IMR-90 (cell line): Measurements from ENCODE around the gene CEACAM1. TPM values are rescaled to one million over a fixed set of nuclear protein-coding genes. Genes with fewer than 3 reads are reported as not detected.

Source experiments
- ATAC-seq: fragments of 200-7000 bp; cut with Tn5 transposase; 2 replicates; pipeline ENCODE4 v1.9.1; 2020; ENCODE audit warnings: low read depth, mild to moderate bottlenecking, moderate library complexity
- BruUV-seq: library from RNA; stranded (reverse); fragments of 400-500 nt; replicated peaks from 2 replicates; lab custom pipeline; 2021; lab: Mats Ljungman, UMichigan
- CTCF ChIA-PET: fragments of 300-600 bp; formaldehyde crosslinking; extraction: SDS; loops from one replicate; lab custom pipeline; 2021; ENCODE audit warnings: antibody characterized with exemption; lab: Yijun Ruan, JAX
- POLR2A ChIA-PET: fragments of 300-600 bp; sonication (Branson Sonifier 250); formaldehyde crosslinking; loops from one replicate; lab custom pipeline; 2022; ENCODE audit warnings: antibody characterized with exemption; ENCODE audit not compliant: unreplicated experiment; lab: Charles Lee
- DNase-seq: peaks from one replicate; pipeline ENCODE4 v3.0.0; 2013
- H2AFZ ChIP-seq: replicated peaks from 2 replicates; pipeline ENCODE3; 2013; ENCODE audit warnings: low read length, mild to moderate bottlenecking; ENCODE audit not compliant: poor library complexity
- H2AK5ac ChIP-seq: 2 replicates; pipeline ENCODE4 v1.6.1; 2013; ENCODE audit warnings: low read depth, low read length, inconsistent platforms
- H2AK9ac ChIP-seq: replicated peaks from 2 replicates; pipeline ENCODE3; 2013; ENCODE audit warnings: mild to moderate bottlenecking, low read depth, low read length, moderate library complexity; ENCODE audit not compliant: poor library complexity
- H2BK120ac ChIP-seq: 2 replicates; pipeline ENCODE4 v1.6.1; 2013; ENCODE audit warnings: low read depth, low read length, inconsistent platforms
- H2BK15ac ChIP-seq: 3 replicates; pipeline ENCODE4 v1.6.1; 2013; ENCODE audit warnings: low read depth, low read length, inconsistent platforms
- H2BK20ac ChIP-seq: 2 replicates; pipeline ENCODE4 v1.6.1; 2013; ENCODE audit warnings: low read depth, mild to moderate bottlenecking, inconsistent platforms, low read length, moderate library complexity
- H2BK5ac ChIP-seq: 2 replicates; pipeline ENCODE4 v1.6.1; 2013; ENCODE audit warnings: mild to moderate bottlenecking, low read depth, low read length, inconsistent platforms; ENCODE audit not compliant: poor library complexity, severe bottlenecking
- H3K14ac ChIP-seq: replicated peaks from 2 replicates; pipeline ENCODE4 v1.6.1; 2013; ENCODE audit warnings: low read depth, low read length, inconsistent platforms
- H3K18ac ChIP-seq: 2 replicates; pipeline ENCODE4 v1.6.1; 2013; ENCODE audit warnings: low read depth, low read length, control low read depth
- H3K23ac ChIP-seq: 2 replicates; pipeline ENCODE4 v1.6.1; 2013; ENCODE audit warnings: low read depth, low read length, inconsistent platforms
- H3K27ac ChIP-seq: 2 replicates; pipeline ENCODE4 v1.5.1; 2013; ENCODE audit warnings: mild to moderate bottlenecking, control low read depth, low read length; ENCODE audit not compliant: insufficient read depth
- H3K27me3 ChIP-seq: 2 replicates; pipeline ENCODE4 v1.6.1; 2013; ENCODE audit warnings: low read length; ENCODE audit not compliant: control insufficient read depth, insufficient read depth
- H3K36me3 ChIP-seq: 2 replicates; pipeline ENCODE4 v1.6.1; 2013; ENCODE audit warnings: low read length, mixed read lengths; ENCODE audit not compliant: control insufficient read depth, insufficient read depth
- H3K4ac ChIP-seq: 2 replicates; pipeline ENCODE4 v1.6.1; 2013; ENCODE audit warnings: low read depth, low read length, inconsistent platforms
- H3K4me1 ChIP-seq: 2 replicates; pipeline ENCODE4 v1.6.1; 2013; ENCODE audit warnings: low read length, mixed read lengths; ENCODE audit not compliant: control insufficient read depth, insufficient read depth
- H3K4me2 ChIP-seq: 2 replicates; pipeline ENCODE4 v1.6.1; 2013; ENCODE audit warnings: low read depth, mild to moderate bottlenecking, control low read depth, low read length, moderate library complexity
- H3K4me3 ChIP-seq: 2 replicates; pipeline ENCODE4 v1.5.1; 2013; ENCODE audit warnings: low read depth, mild to moderate bottlenecking, control low read depth, low read length, moderate library complexity; ENCODE audit not compliant: insufficient read depth
- H3K56ac ChIP-seq: 2 replicates; pipeline ENCODE4 v1.6.1; 2013; ENCODE audit warnings: low read length, inconsistent platforms; ENCODE audit not compliant: insufficient read depth; ENCODE audit errors: extremely low read depth
- H3K79me1 ChIP-seq, 2 experiments: 2 replicates each; pipeline ENCODE4 v1.6.1; 2013; ENCODE audit warnings: low read length in 2 of 2, inconsistent platforms in 1 of 2, low read depth in 1 of 2
- H3K9ac ChIP-seq: 2 replicates; pipeline ENCODE4 v1.6.1; 2013; ENCODE audit warnings: low read depth, low read length, control low read depth
- H3K9me1 ChIP-seq: 2 replicates; pipeline ENCODE4 v1.6.1; 2013; ENCODE audit warnings: low read length, inconsistent platforms; ENCODE audit not compliant: insufficient read depth
- H3K9me3 ChIP-seq: 2 replicates; pipeline ENCODE4 v1.6.1; 2013; ENCODE audit warnings: low read length; ENCODE audit not compliant: control insufficient read depth, insufficient read depth
- H4K20me1 ChIP-seq: 2 replicates; pipeline ENCODE4 v1.6.1; 2013; ENCODE audit warnings: low read length, inconsistent platforms; ENCODE audit not compliant: insufficient read depth
- H4K5ac ChIP-seq: 2 replicates; pipeline ENCODE4 v1.6.1; 2013; ENCODE audit warnings: mild to moderate bottlenecking, low read depth, low read length, control low read depth
- H4K8ac ChIP-seq, 2 experiments: 2 replicates each; pipeline ENCODE4 v1.6.1; 2013; ENCODE audit warnings: low read depth in 2 of 2, low read length in 2 of 2, control low read depth in 1 of 2, inconsistent platforms in 1 of 2
- H4K91ac ChIP-seq: 2 replicates; pipeline ENCODE4 v1.6.1; 2013; ENCODE audit warnings: low read depth, low read length, inconsistent platforms; ENCODE audit not compliant: insufficient read depth
- BHLHE40 ChIP-seq: fragments of 150-350 bp; IDR thresholded peaks from 2 replicates; pipeline ENCODE4 v1.6.1; 2016; ENCODE audit warnings: mild to moderate bottlenecking, low read depth, low read length
- CHD1 ChIP-seq: IDR thresholded peaks from 2 replicates; pipeline ENCODE4 v1.6.1; 2012; ENCODE audit warnings: low read depth, low read length, improper control_type of control experiment
- FOS ChIP-seq: fragments of 150-350 bp; IDR thresholded peaks from 2 replicates; pipeline ENCODE4 v1.6.1; 2016; ENCODE audit warnings: low read depth, low read length
- MAFK ChIP-seq: IDR thresholded peaks from 2 replicates; pipeline ENCODE4 v1.6.1; 2012; ENCODE audit warnings: low read depth, low read length, improper control_type of control experiment
- NFE2L2 ChIP-seq: fragments of 150-350 bp; IDR thresholded peaks from 2 replicates; pipeline ENCODE4 v1.6.1; 2016; ENCODE audit warnings: low read depth, mild to moderate bottlenecking, low read length
- POLR2A ChIP-seq: IDR thresholded peaks from 2 replicates; pipeline ENCODE4 v1.6.1; 2012; ENCODE audit warnings: mild to moderate bottlenecking, low read depth, low read length
- RAD21 ChIP-seq: IDR thresholded peaks from 2 replicates; pipeline ENCODE4 v1.6.1; 2012; ENCODE audit warnings: low read length, improper control_type of control experiment
- RFX5 ChIP-seq: IDR thresholded peaks from 2 replicates; pipeline ENCODE4 v1.8.0; 2012; ENCODE audit warnings: low read depth, mild to moderate bottlenecking, low read length, moderate library complexity
- SMC3 ChIP-seq: fragments of 150-350 bp; IDR thresholded peaks from 2 replicates; pipeline ENCODE4 v1.6.1; 2016; ENCODE audit warnings: low read depth, mild to moderate bottlenecking, antibody characterized with exemption, low read length, moderate library complexity
- WGBS, 2 experiments: methylation state at CpG; one replicate each; pipeline versions ENCODE4 v1.1.5 to v1.1.7; 2013; ENCODE audit warnings: missing lambda C conversion rate in 2 of 2; ENCODE audit not compliant: insufficient read length in 1 of 2; ENCODE audit errors: extremely low coverage in 2 of 2; 5-methylcytosine and 5-hydroxymethylcytosine counted together
- dilution Hi-C: fragments of 300-500 bp; cut with HindIII; formaldehyde crosslinking; loops from one replicate; pipeline ENCODE4 v1.14.3; 2018; ENCODE audit warnings: low sequenced_read_pairs; ENCODE audit not compliant: unreplicated experiment
- in situ Hi-C: fragments of 300-500 bp; cut with MboI; formaldehyde crosslinking; loops from 3 replicates; pipeline ENCODE4 v1.14.3; 2019; ENCODE audit warnings: low sequenced_read_pairs, inconsistent platforms, mixed read lengths
- intact Hi-C: fragments of 100-400 bp; cut with micrococcal nuclease; formaldehyde crosslinking; loops from 2 replicates; pipeline ENCODE4 v1.10.0; 2022
- polyA plus RNA-seq, 3 experiments: library from polyadenylated mRNA; depleted of rRNA; stranded (reverse); fragments of >200 nt; gene quantifications; 2 replicates each; pipeline ENCODE4 v1.2.3, GENCODE V29; 2012; ENCODE audit warnings: low replicate concordance in 1 of 3
- total RNA-seq: library from RNA; depleted of rRNA; stranded (reverse); fragments of >200 nt; gene quantifications from 2 replicates; pipeline ENCODE4 v1.2.3, GENCODE V29; 2012
- TF ChIP-seq, protein P1 (sequence below): fragments of 150-350 bp; IDR thresholded peaks from 2 replicates; pipeline ENCODE4 v1.6.1; 2017; ENCODE audit warnings: mild to moderate bottlenecking, antibody characterized with exemption, low read length, low read depth
- TF ChIP-seq, protein P2 (sequence below): conservative IDR thresholded peaks from 2 replicates; pipeline ENCODE4 v1.5.1; 2012; ENCODE audit warnings: mild to moderate bottlenecking, low read depth, low read length, improper control_type of control experiment

CEACAM1 gene
- total and polyA plus RNA-seq, 2 of the 4 experiments (the other 2 are of a cell fraction): not detected

DNA sequence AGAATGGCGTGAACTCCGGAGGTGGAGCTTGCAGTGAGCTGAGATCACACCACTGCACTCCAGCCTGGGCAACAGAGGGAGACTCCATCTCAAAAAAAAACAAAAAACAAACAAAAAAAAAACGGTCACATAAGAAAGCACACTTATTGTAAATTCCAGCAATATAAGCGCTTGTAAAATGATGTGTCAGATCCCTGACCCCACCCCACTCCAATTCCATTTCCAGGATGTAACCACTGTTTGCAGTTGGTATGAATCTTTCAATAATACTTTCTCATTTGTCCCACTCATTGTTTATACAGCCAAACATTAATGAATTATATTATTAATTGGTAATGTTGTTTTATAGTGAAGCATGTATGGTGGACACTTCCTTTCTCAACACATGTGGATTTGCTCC lies 15.9 kb upstream of the CEACAM1 start:
- H3K79me1 ChIP-seq: no peaks in the 10 kb centered on the region
- H2BK120ac ChIP-seq: no peak overlapping the region
- no peak overlapping the region for H3K18ac ChIP-seq
- in situ Hi-C loops (no loop called here), intact Hi-C loops (no loop called here), dilution Hi-C loops (no loop called here)
- no peak for TF ChIP-seq POLR2A
- TF ChIP-seq NFE2L2: no peak
- no peak for TF ChIP-seq RFX5
- no peak for TF ChIP-seq BHLHE40
- no peak for TF ChIP-seq SMC3
- TF ChIP-seq, protein P1, sequence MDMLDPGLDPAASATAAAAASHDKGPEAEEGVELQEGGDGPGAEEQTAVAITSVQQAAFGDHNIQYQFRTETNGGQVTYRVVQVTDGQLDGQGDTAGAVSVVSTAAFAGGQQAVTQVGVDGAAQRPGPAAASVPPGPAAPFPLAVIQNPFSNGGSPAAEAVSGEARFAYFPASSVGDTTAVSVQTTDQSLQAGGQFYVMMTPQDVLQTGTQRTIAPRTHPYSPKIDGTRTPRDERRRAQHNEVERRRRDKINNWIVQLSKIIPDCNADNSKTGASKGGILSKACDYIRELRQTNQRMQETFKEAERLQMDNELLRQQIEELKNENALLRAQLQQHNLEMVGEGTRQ: no peak
- no peak for TF ChIP-seq FOS
- no peak for TF ChIP-seq CHD1
- TF ChIP-seq RAD21: no peak
- no peak for TF ChIP-seq MAFK
- TF ChIP-seq, protein P2, sequence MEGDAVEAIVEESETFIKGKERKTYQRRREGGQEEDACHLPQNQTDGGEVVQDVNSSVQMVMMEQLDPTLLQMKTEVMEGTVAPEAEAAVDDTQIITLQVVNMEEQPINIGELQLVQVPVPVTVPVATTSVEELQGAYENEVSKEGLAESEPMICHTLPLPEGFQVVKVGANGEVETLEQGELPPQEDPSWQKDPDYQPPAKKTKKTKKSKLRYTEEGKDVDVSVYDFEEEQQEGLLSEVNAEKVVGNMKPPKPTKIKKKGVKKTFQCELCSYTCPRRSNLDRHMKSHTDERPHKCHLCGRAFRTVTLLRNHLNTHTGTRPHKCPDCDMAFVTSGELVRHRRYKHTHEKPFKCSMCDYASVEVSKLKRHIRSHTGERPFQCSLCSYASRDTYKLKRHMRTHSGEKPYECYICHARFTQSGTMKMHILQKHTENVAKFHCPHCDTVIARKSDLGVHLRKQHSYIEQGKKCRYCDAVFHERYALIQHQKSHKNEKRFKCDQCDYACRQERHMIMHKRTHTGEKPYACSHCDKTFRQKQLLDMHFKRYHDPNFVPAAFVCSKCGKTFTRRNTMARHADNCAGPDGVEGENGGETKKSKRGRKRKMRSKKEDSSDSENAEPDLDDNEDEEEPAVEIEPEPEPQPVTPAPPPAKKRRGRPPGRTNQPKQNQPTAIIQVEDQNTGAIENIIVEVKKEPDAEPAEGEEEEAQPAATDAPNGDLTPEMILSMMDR: no peak
- H3K36me3 ChIP-seq: no peaks in the 10 kb centered on the region
- H2BK5ac ChIP-seq: no peak overlapping the region
- no peaks in the 10 kb centered on the region for H4K20me1 ChIP-seq
- H3K27me3 ChIP-seq: peaks cover 32% of the 10 kb centered on the region
- H3K27ac ChIP-seq: no peak overlapping the region
- H3K4ac ChIP-seq: no peak overlapping the region
- BruUV-seq: no TSS peak
- no peak for ATAC-seq
- H3K23ac ChIP-seq: no peak overlapping the region
- no peak overlapping the region for H4K5ac ChIP-seq
- CTCF ChIA-PET: no interaction called here
- H3K56ac ChIP-seq: no peak overlapping the region
- H3K4me2 ChIP-seq: no peak overlapping the region
- H2AK9ac ChIP-seq: no peak overlapping the region
- no peak overlapping the region for H3K9ac ChIP-seq
- H3K4me1 ChIP-seq: no peaks in the 10 kb centered on the region
- peaks cover 3% of the 10 kb centered on the region; the same call in 1 of the 2 replicates for H3K9me3 ChIP-seq
- WGBS, 2 experiments: no CpG with 5 or more reads among the region's 4 CpGs
- no peak for DNase-seq
- no peaks in the 10 kb centered on the region for H3K9me1 ChIP-seq
- no peak overlapping the region for H2BK15ac ChIP-seq
- H3K4me3 ChIP-seq: no peak overlapping the region
- no peak overlapping the region for H2BK20ac ChIP-seq
- POLR2A ChIA-PET: no interaction called here
- H2AFZ ChIP-seq: no peak overlapping the region
- H3K14ac ChIP-seq: no peak overlapping the region
- no peak overlapping the region for H4K91ac ChIP-seq
- H2AK5ac ChIP-seq: no peak overlapping the region
- no peak overlapping the region for H4K8ac ChIP-seq
